OCI-LY3 (cell line): ENCODE results near the gene ZPR1.
A peak's percentile ranks its signal among the peaks of the same experiment; 100 is the strongest.
"Not testable (repeated sequence)": the region's sequence is repeated elsewhere in the genome, so short reads cannot be mapped to it uniquely, and the experiment has no call there.

ENCODE experiments used
- H2AFZ ChIP-seq: fragments of 200-600, 300-600 bp; shearing (Covaris generic); 2 replicates; pipeline ENCODE4 v1.6.0; 2014; ENCODE audit warnings: antibody characterized with exemption, low read depth, low read length
- H3K27ac ChIP-seq: fragments of 200-600, 300-600 bp; sonication (generic); 2 replicates; pipeline ENCODE4 v1.5.1; 2014; ENCODE audit warnings: mild to moderate bottlenecking, low read length, moderate library complexity, mixed read lengths
- H3K27me3 ChIP-seq: fragments of 200-600, 300-600 bp; sonication (generic); 2 replicates; pipeline ENCODE4 v1.6.1; 2014; ENCODE audit warnings: low read depth, low read length, mixed read lengths
- H3K36me3 ChIP-seq: fragments of 200-600, 300-600 bp; sonication (generic); replicated peaks from 2 replicates; pipeline ENCODE3; 2014; ENCODE audit warnings: low read depth, low read length, mixed read lengths
- H3K4me1 ChIP-seq: fragments of 300-600, 200-600 bp; sonication (generic); 2 replicates; pipeline ENCODE4 v1.6.1; 2014; ENCODE audit warnings: low read length, mixed read lengths
- H3K4me2 ChIP-seq: fragments of 200-600, 300-600 bp; sonication (generic); 2 replicates; pipeline ENCODE4 v1.6.1; 2014; ENCODE audit warnings: low read length, mixed read lengths
- H3K4me3 ChIP-seq: fragments of 300-600, 200-600 bp; sonication (generic); 2 replicates; pipeline ENCODE4 v1.5.1; 2014; ENCODE audit warnings: antibody characterized with exemption, mild to moderate bottlenecking, low read length, moderate library complexity
- H3K79me2 ChIP-seq: fragments of 300-600, 200-600 bp; shearing (Covaris generic); 2 replicates; pipeline ENCODE4 v1.6.1; 2014; ENCODE audit warnings: mild to moderate bottlenecking, low read length, mixed read lengths
- H3K9ac ChIP-seq: fragments of 300-600, 200-600 bp; shearing (Covaris generic); 2 replicates; pipeline ENCODE4 v1.6.0; 2014; ENCODE audit warnings: mild to moderate bottlenecking, low read length, moderate library complexity
- H3K9me3 ChIP-seq: fragments of 200-600, 300-600 bp; shearing (Covaris generic); 2 replicates; pipeline ENCODE4 v1.6.1; 2014; ENCODE audit warnings: low read length, mixed read lengths; ENCODE audit not compliant: insufficient read depth
- H4K20me1 ChIP-seq: fragments of 200-600, 300-600 bp; sonication (generic); 2 replicates; pipeline ENCODE4 v1.6.1; 2016; ENCODE audit warnings: low read length, mixed read lengths; ENCODE audit not compliant: insufficient read depth
- CTCF ChIP-seq: fragments of 200-600, 300-600 bp; sonication (generic); IDR thresholded peaks from 2 replicates; pipeline ENCODE4 v1.5.1; 2014; ENCODE audit warnings: antibody characterized with exemption, low read length, low read depth
- EZH2phosphoT487 ChIP-seq: fragments of 200-600 bp; shearing (Covaris generic); IDR thresholded peaks from 2 replicates; pipeline ENCODE4 v1.6.1; 2018; ENCODE audit warnings: antibody characterized with exemption, mixed run types, low read depth

ZPR1 gene

GRCh38 chr11:116771935-116772334 is 15.9 kb downstream of the ZPR1 start:
- no peaks in the 10 kb centered on the region; the same call in 1 of the 2 replicates for H4K20me1 ChIP-seq
- H3K27me3 ChIP-seq = no peaks in the 10 kb centered on the region
- H2AFZ ChIP-seq = no peak overlapping the region
- no peaks in the 10 kb centered on the region for H3K9me3 ChIP-seq
- peaks cover 23% of the 10 kb centered on the region for H3K4me1 ChIP-seq
- peak overlapping the region; percentile 89 for H3K4me2 ChIP-seq
- peak overlapping the region; percentile 87 for H3K9ac ChIP-seq
- H3K36me3 ChIP-seq = peaks cover 11% of the 10 kb centered on the region
- TF ChIP-seq EZH2phosphoT487 (no peak), CTCF (no peak)
- H3K79me2 ChIP-seq = peaks cover 22% of the 10 kb centered on the region
- H3K27ac ChIP-seq = no peak overlapping the region
- H3K4me3 ChIP-seq = peak overlapping the region; percentile 87

GRCh38 chr11:116762132-116762531 is 25.7 kb downstream of the ZPR1 start:
- no peak overlapping the region for H3K9ac ChIP-seq
- H3K4me1 ChIP-seq = no peaks in the 10 kb centered on the region
- no peak overlapping the region for H3K27ac ChIP-seq
- H3K4me2 ChIP-seq = no peak overlapping the region
- H3K4me3 ChIP-seq = no peak overlapping the region
- H3K27me3 ChIP-seq = no peaks in the 10 kb centered on the region
- no peaks in the 10 kb centered on the region for H4K20me1 ChIP-seq
- H3K36me3 ChIP-seq = peaks cover 60% of the 10 kb centered on the region
- H2AFZ ChIP-seq = no peak overlapping the region
- no peaks in the 10 kb centered on the region for H3K79me2 ChIP-seq
- TF ChIP-seq CTCF (no peak), EZH2phosphoT487 (no peak)
- H3K9me3 ChIP-seq = no peaks in the 10 kb centered on the region

GRCh38 chr11:116756044-116756443 is 31.8 kb downstream of the ZPR1 start:
- H3K4me2 ChIP-seq = not testable (repeated sequence)

GRCh38 chr11:116750070-116750718 is 37.6 kb downstream of the ZPR1 start:
- no peak for TF ChIP-seq CTCF
- no peak for TF ChIP-seq EZH2phosphoT487
- peaks cover 43% of the 10 kb centered on the region for H3K36me3 ChIP-seq
- no peaks in the 10 kb centered on the region for H4K20me1 ChIP-seq
- H3K27me3 ChIP-seq = no peaks in the 10 kb centered on the region
- H3K79me2 ChIP-seq = no peaks in the 10 kb centered on the region
- H2AFZ ChIP-seq = no peak overlapping the region
- no peak overlapping the region for H3K4me3 ChIP-seq
- H3K9me3 ChIP-seq = no peaks in the 10 kb centered on the region
- H3K27ac ChIP-seq = no peak overlapping the region
- H3K4me2 ChIP-seq = no peak overlapping the region
- H3K9ac ChIP-seq = no peak overlapping the region
- H3K4me1 ChIP-seq = no peaks in the 10 kb centered on the region

More at GRCh38 chr11:116756044-116756443, 31.8 kb downstream of the ZPR1 start:
- peaks cover 42% of the 10 kb centered on the region for H3K36me3 ChIP-seq
- not testable (repeated sequence) for H3K9me3 ChIP-seq, H3K9ac ChIP-seq, H2AFZ ChIP-seq, H3K27me3 ChIP-seq, H3K79me2 ChIP-seq, H4K20me1 ChIP-seq, H3K4me1 ChIP-seq, H3K4me3 ChIP-seq, H3K27ac ChIP-seq
